Endothelial cell (in vitro differentiated cells): ENCODE results near the gene ASIC5. TPM values are rescaled to one million over a fixed set of nuclear protein-coding genes. Genes with fewer than 3 reads are reported as not detected.
"Not testable (repeated sequence)": the region's sequence is repeated elsewhere in the genome, so short reads cannot be mapped to it uniquely, and the experiment has no call there.

Source experiments
- DNase-seq: peaks from one replicate; pipeline ENCODE4 v3.0.0; 2021; ENCODE audit warnings: low spot score
- H3K27ac Mint-ChIP-seq: one replicate; pipeline ENCODE4 v1.8.0; 2021; ENCODE audit warnings: mixed read lengths, inconsistent platforms; ENCODE audit not compliant: unreplicated experiment
- H3K27me3 Mint-ChIP-seq: one replicate; pipeline ENCODE4 v1.8.0; 2021; ENCODE audit warnings: mild to moderate bottlenecking, moderate library complexity, mixed read lengths, inconsistent platforms; ENCODE audit not compliant: unreplicated experiment
- H3K36me3 Mint-ChIP-seq: one replicate; pipeline ENCODE4 v1.8.0; 2021; ENCODE audit warnings: mild to moderate bottlenecking, low read depth, mixed read lengths, inconsistent platforms; ENCODE audit not compliant: unreplicated experiment
- H3K4me1 Mint-ChIP-seq: one replicate; pipeline ENCODE4 v1.8.0; 2021; ENCODE audit warnings: mild to moderate bottlenecking, mixed read lengths, inconsistent platforms; ENCODE audit not compliant: unreplicated experiment
- H3K4me3 Mint-ChIP-seq: one replicate; pipeline ENCODE4 v1.8.0; 2021; ENCODE audit warnings: mild to moderate bottlenecking, mixed read lengths, inconsistent platforms; ENCODE audit not compliant: unreplicated experiment
- H3K9me3 Mint-ChIP-seq: one replicate; pipeline ENCODE4 v1.8.0; 2021; ENCODE audit warnings: mixed read lengths, inconsistent platforms; ENCODE audit not compliant: unreplicated experiment
- total RNA-seq: library from RNA; stranded (reverse); fragmentation: NEBNext Ultra II Directional; extraction: Animal tissue kit (Norgen Biotek cat#: 25700); gene quantifications from one replicate; pipeline ENCODE4 v1.2.1, GENCODE V29; 2021; ENCODE audit not compliant: unreplicated experiment
- TF ChIP-seq, protein P1 (sequence below): fragments of 200-600 bp; sonication (generic); IDR thresholded peaks from one replicate; pipeline ENCODE4 v1.5.0; 2021; ENCODE audit warnings: antibody characterized with exemption; ENCODE audit not compliant: unreplicated experiment

Gene ASIC5
- total RNA-seq, 1 donor from 2014 or later: not detected

DNA sequence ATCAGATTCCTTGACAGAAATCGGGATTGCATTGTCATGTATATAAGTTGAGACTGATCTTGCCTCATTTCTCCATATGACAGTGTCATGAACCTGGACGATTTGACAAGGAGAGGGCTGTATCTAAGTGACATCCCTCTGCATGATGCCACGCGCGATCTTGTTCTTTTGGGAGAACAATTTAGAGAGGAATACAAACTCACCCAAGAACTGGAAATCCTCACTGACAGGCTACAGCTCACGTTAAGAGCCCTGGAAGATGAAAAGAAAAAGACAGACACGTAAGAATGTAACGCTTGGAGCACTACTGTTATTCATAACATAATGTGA lies 66.3 kb downstream of the ASIC5 start:
- Mint-ChIP-seq H3K9me3 (no peaks in the 10 kb centered on the region), H3K27me3 (no peaks in the 10 kb centered on the region), H3K4me3 (no peak overlapping the region), H3K36me3 (no peaks in the 10 kb centered on the region), H3K4me1 (peaks cover 2% of the 10 kb centered on the region), H3K27ac (no peak overlapping the region)
- TF ChIP-seq, protein P1, sequence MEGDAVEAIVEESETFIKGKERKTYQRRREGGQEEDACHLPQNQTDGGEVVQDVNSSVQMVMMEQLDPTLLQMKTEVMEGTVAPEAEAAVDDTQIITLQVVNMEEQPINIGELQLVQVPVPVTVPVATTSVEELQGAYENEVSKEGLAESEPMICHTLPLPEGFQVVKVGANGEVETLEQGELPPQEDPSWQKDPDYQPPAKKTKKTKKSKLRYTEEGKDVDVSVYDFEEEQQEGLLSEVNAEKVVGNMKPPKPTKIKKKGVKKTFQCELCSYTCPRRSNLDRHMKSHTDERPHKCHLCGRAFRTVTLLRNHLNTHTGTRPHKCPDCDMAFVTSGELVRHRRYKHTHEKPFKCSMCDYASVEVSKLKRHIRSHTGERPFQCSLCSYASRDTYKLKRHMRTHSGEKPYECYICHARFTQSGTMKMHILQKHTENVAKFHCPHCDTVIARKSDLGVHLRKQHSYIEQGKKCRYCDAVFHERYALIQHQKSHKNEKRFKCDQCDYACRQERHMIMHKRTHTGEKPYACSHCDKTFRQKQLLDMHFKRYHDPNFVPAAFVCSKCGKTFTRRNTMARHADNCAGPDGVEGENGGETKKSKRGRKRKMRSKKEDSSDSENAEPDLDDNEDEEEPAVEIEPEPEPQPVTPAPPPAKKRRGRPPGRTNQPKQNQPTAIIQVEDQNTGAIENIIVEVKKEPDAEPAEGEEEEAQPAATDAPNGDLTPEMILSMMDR: no peak
- no peak for DNase-seq

DNA sequence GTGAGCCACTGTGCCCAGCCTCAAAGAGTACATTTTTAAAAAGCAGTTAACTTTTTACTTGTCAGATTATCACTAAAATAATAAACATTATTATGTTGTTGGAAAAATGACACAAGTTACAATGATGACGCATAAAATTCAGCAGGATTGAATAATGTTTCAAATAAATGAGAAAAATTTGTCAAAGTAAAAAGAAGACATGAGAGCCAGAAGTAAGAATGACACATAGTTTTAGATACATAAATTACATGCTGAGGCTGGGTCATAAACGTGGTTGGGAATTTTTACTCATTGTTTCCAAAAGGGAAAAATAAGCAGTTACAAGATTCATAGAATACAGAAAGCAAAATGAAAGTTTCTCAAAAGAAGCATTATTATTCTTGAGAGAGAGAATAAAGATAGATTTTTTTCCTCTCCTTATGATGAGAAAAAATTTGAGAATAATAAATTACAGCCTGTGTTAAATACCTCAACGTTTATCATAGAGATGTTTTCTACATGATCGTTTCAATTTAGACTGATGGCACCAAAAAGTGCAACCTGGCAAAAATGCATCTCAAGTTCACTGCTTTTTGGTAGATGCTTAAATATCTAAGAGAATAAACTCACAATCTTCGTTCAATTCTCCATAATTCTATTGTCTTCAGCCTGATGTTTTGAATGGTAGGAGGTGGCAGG lies 66.8 kb downstream of the ASIC5 start:
- Mint-ChIP-seq H3K9me3 (no peaks in the 10 kb centered on the region), H3K4me3 (no peak overlapping the region), H3K27me3 (no peaks in the 10 kb centered on the region), H3K4me1 (peaks cover 2% of the 10 kb centered on the region), H3K27ac (no peak overlapping the region), H3K36me3 (no peaks in the 10 kb centered on the region)
- no peak for DNase-seq
- TF ChIP-seq, protein P1: no peak

DNA sequence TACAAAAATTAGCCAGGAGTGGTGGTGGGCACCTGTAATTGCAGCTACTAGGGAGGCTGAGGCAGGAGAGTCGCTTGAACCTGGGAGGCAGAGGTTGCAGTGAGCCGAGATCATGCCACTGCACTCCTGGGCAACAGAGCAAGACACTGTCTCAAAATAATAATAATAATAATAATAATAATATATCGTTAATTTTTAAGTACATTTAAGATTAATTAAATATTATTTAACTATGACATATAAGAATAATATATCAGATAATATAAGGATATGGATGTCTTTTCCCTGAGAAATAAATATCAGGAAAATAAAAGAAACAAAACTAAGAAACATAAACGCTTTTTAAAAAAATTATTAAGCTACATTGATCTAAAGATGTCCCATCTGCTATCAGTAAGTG lies 68.5 kb downstream of the ASIC5 start:
- not testable (repeated sequence) for DNase-seq, H3K36me3 Mint-ChIP-seq, H3K9me3 Mint-ChIP-seq, H3K4me1 Mint-ChIP-seq, H3K27me3 Mint-ChIP-seq, H3K27ac Mint-ChIP-seq, H3K4me3 Mint-ChIP-seq

DNA sequence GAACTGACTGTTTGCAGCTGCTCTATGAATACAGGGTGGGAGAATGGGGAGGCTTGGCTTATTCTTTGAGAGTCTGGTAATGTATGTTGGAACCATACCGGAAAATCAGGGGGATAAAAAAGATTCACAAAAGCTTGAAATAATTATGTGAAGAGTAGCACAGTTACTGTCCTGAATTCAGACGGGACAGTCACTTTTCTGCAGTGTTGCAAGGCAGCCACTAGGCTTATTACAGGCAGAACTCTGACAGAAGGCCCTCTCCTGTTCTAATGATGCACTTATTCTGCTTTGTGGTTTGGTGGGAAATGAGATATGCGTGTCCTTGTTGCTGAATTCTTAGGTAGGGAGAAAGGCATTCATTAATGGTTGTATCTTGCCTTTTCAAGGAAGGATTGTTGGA lies 70.1 kb downstream of the ASIC5 start:
- Mint-ChIP-seq H3K27ac (no peak overlapping the region), H3K4me1 (no peaks in the 10 kb centered on the region), H3K9me3 (no peaks in the 10 kb centered on the region), H3K4me3 (no peak overlapping the region), H3K36me3 (no peaks in the 10 kb centered on the region), H3K27me3 (no peaks in the 10 kb centered on the region)
- no peak for DNase-seq
- TF ChIP-seq, protein P1: peak; percentile 58

- Mint-ChIP-seq H3K27ac (no peak overlapping the region), H3K4me3 (no peak overlapping the region), H3K27me3 (no peaks in the 10 kb centered on the region), H3K9me3 (no peaks in the 10 kb centered on the region), H3K4me1 (no peaks in the 10 kb centered on the region), H3K36me3 (no peaks in the 10 kb centered on the region)
- TF ChIP-seq, protein P1: no peak
- no peak for DNase-seq
Measured at GRCh38 chr4:155794589-155795236, 71.4 kb downstream of the ASIC5 start.
